H1 (cell line): Measurements from ENCODE around the gene ARHGAP8. TPM values are rescaled to one million over a fixed set of nuclear protein-coding genes. Genes with fewer than 3 reads are reported as not detected.

Experiments
- CTCF ChIA-PET: fragments of 300-600 bp; sonication (Branson Sonifier 250); formaldehyde crosslinking; loops from one replicate; lab custom pipeline; 2021; ENCODE audit not compliant: partially characterized antibody; lab: Charles Lee
- POLR2A ChIA-PET: fragments of 300-600 bp; sonication (Branson Sonifier 250); formaldehyde crosslinking; loops from one replicate; lab custom pipeline; 2021; ENCODE audit warnings: inconsistent platforms; ENCODE audit not compliant: partially characterized antibody; lab: Charles Lee
- DNase-seq, 2 experiments: peaks; one replicate each; pipeline versions ENCODE4 v3.0.0 to v3.0.0-alpha.2; 2010 to 2022; ENCODE audit warnings: low spot score in 2 of 2, low read depth in 1 of 2, mixed read lengths in 1 of 2
- FAIRE-seq: peaks from 2 replicates; lab custom pipeline; 2011; peaks lifted over from hg19 to GRCh38; lab: Jason Lieb, UNC
- H2AFZ ChIP-seq: 2 replicates; pipeline ENCODE4 v1.8.1; 2012; ENCODE audit warnings: low read length, inconsistent platforms
- H2AK5ac ChIP-seq: 2 replicates; pipeline ENCODE4 v1.6.1; 2013; ENCODE audit warnings: low read depth, low read length
- H2BK120ac ChIP-seq: replicated peaks from 2 replicates; pipeline ENCODE3; 2013; ENCODE audit warnings: low read depth, low read length, inconsistent platforms
- H2BK12ac ChIP-seq: 2 replicates; pipeline ENCODE4 v1.6.1; 2013; ENCODE audit warnings: low read depth, low read length
- H2BK15ac ChIP-seq: 2 replicates; pipeline ENCODE4 v1.6.1; 2013; ENCODE audit warnings: low read length
- H2BK20ac ChIP-seq: 2 replicates; pipeline ENCODE4 v1.6.1; 2013; ENCODE audit warnings: low read length
- H2BK5ac ChIP-seq: 2 replicates; pipeline ENCODE4 v1.6.1; 2013; ENCODE audit warnings: low read depth, low read length
- H3K14ac ChIP-seq: 2 replicates; pipeline ENCODE4 v1.6.1; 2013; ENCODE audit warnings: inconsistent platforms; ENCODE audit not compliant: insufficient read length
- H3K18ac ChIP-seq: 2 replicates; pipeline ENCODE4 v1.6.1; 2013; ENCODE audit warnings: low read length; ENCODE audit errors: extremely low read depth
- H3K23ac ChIP-seq: 2 replicates; pipeline ENCODE4 v1.6.1; 2013; ENCODE audit warnings: inconsistent platforms; ENCODE audit not compliant: insufficient read length
- H3K23me2 ChIP-seq: 2 replicates; pipeline ENCODE4 v1.6.1; 2013; ENCODE audit warnings: low read depth, low read length
- H3K27ac ChIP-seq: 2 replicates; pipeline ENCODE4 v1.6.1; 2011; ENCODE audit warnings: low read depth, low read length, inconsistent platforms
- H3K27me3 ChIP-seq, 4 experiments: replicated peaks in 1 of 4; 1 replicate in 1 of 4; 2 replicates in 3 of 4; pipeline versions ENCODE4 v1.6.1 to v1.8.1; 2011 to 2013; ENCODE audit warnings: low read length in 3 of 4, mild to moderate bottlenecking in 3 of 4, inconsistent platforms in 2 of 4, mixed read lengths in 2 of 4, moderate library complexity in 1 of 4; ENCODE audit not compliant: control insufficient read depth in 3 of 4, insufficient read depth in 3 of 4; ENCODE audit errors: extremely low read depth in 1 of 4
- H3K36me3 ChIP-seq, 4 experiments: 2 replicates each; pipeline versions ENCODE4 v1.6.1 to v1.8.1; 2011 to 2013; ENCODE audit warnings: mild to moderate bottlenecking in 4 of 4, low read length in 3 of 4, moderate library complexity in 2 of 4, control low read depth in 1 of 4, inconsistent platforms in 1 of 4; ENCODE audit not compliant: insufficient read depth in 4 of 4, control insufficient read depth in 2 of 4
- H3K4ac ChIP-seq: replicated peaks from 2 replicates; pipeline ENCODE3; 2013; ENCODE audit warnings: low read length, low read depth, mixed read lengths, inconsistent platforms; ENCODE audit not compliant: insufficient read length
- H3K4me1 ChIP-seq, 4 experiments: replicated peaks in 1 of 4; 1 replicate in 1 of 4; 2 replicates in 3 of 4; pipeline versions ENCODE4 v1.6.1 to v1.8.1; 2011 to 2013; ENCODE audit warnings: low read length in 3 of 4, inconsistent platforms in 2 of 4, mixed read lengths in 1 of 4; ENCODE audit not compliant: insufficient read depth in 4 of 4, control insufficient read depth in 3 of 4
- H3K4me2 ChIP-seq, 2 experiments: 2 replicates each; pipeline versions ENCODE4 v1.6.1 to v1.8.1; 2011 to 2013; ENCODE audit warnings: low read depth in 2 of 2, low read length in 2 of 2, control low read depth in 1 of 2, inconsistent platforms in 1 of 2, mild to moderate bottlenecking in 1 of 2; ENCODE audit not compliant: insufficient read depth in 1 of 2
- H3K4me3 ChIP-seq, 4 experiments: fragments of 200-600, 300-600 bp in 1 of 4; sonication (generic), shearing (Covaris generic), sonication (Bioruptor Twin) in 1 of 4; 2 replicates each; pipeline versions ENCODE4 v1.5.1 to v1.8.1; 2011 to 2016; ENCODE audit warnings: low read length in 4 of 4, low read depth in 3 of 4, control low read depth in 2 of 4, inconsistent platforms in 2 of 4, mild to moderate bottlenecking in 2 of 4, mixed read lengths in 1 of 4, moderate library complexity in 1 of 4; ENCODE audit not compliant: insufficient read depth in 2 of 4; ENCODE audit errors: extremely low read depth in 1 of 4
- H3K56ac ChIP-seq: replicated peaks from 2 replicates; pipeline ENCODE3; 2013; ENCODE audit warnings: low read depth, mild to moderate bottlenecking, mixed read lengths, low read length, inconsistent platforms; ENCODE audit not compliant: insufficient read length
- H3K79me1 ChIP-seq: 2 replicates; pipeline ENCODE4 v1.6.1; 2013; ENCODE audit warnings: low read depth, low read length, control low read depth
- H3K79me2 ChIP-seq, 2 experiments: 2 replicates each; pipeline versions ENCODE4 v1.6.1 to v1.8.1; 2012 to 2013; ENCODE audit warnings: low read length in 2 of 2, mild to moderate bottlenecking in 2 of 2, inconsistent platforms in 1 of 2; ENCODE audit not compliant: insufficient read depth in 2 of 2, control insufficient read depth in 1 of 2
- H3K9ac ChIP-seq, 4 experiments: replicated peaks in 1 of 4; 1 replicate in 1 of 4; 2 replicates in 3 of 4; pipeline versions ENCODE4 v1.6.1 to v1.8.1; 2011 to 2013; ENCODE audit warnings: low read depth in 3 of 4, low read length in 3 of 4, control low read depth in 2 of 4, mild to moderate bottlenecking in 2 of 4, moderate library complexity in 2 of 4, inconsistent platforms in 1 of 4; ENCODE audit errors: extremely low read depth in 1 of 4
- H3K9me3 ChIP-seq, 2 experiments: 2 replicates each; pipeline versions ENCODE4 v1.6.1 to v1.8.1; 2012 to 2013; ENCODE audit warnings: mild to moderate bottlenecking in 2 of 2, moderate library complexity in 2 of 2, control low read depth in 1 of 2, inconsistent platforms in 1 of 2, low read depth in 1 of 2, low read length in 1 of 2, mixed read lengths in 1 of 2; ENCODE audit not compliant: insufficient read depth in 2 of 2
- H4K20me1 ChIP-seq, 2 experiments: replicated peaks in 1 of 2; 2 replicates each; pipeline versions ENCODE3 to v1.8.1; 2011 to 2013; ENCODE audit warnings: inconsistent platforms in 2 of 2, low read length in 2 of 2, mild to moderate bottlenecking in 1 of 2; ENCODE audit not compliant: insufficient read depth in 2 of 2, control insufficient read depth in 1 of 2
- H4K5ac ChIP-seq: 2 replicates; pipeline ENCODE4 v1.6.1; 2013; ENCODE audit warnings: low read length, low read depth, mixed read lengths, inconsistent platforms; ENCODE audit not compliant: insufficient read length
- H4K8ac ChIP-seq: 2 replicates; pipeline ENCODE4 v1.8.0; 2013; ENCODE audit warnings: mild to moderate bottlenecking, moderate library complexity, low read length, inconsistent platforms; ENCODE audit not compliant: insufficient read depth; ENCODE audit errors: extremely low read depth
- H4K91ac ChIP-seq: replicated peaks from 2 replicates; pipeline ENCODE3; 2013; ENCODE audit warnings: low read length, mixed read lengths, inconsistent platforms; ENCODE audit not compliant: insufficient read length
- CTBP2 ChIP-seq: IDR thresholded peaks from 2 replicates; pipeline ENCODE4 v1.7.0; 2011; ENCODE audit warnings: borderline replicate concordance, mild to moderate bottlenecking, moderate library complexity, mixed read lengths, low read length; ENCODE audit not compliant: insufficient read depth, insufficient read length
- GABPA ChIP-seq: IDR thresholded peaks from 2 replicates; pipeline ENCODE4 v1.6.1; 2011; ENCODE audit warnings: mild to moderate bottlenecking, low read length, moderate library complexity, borderline replicate concordance; ENCODE audit not compliant: insufficient read depth
- JUND ChIP-seq: IDR thresholded peaks from 2 replicates; pipeline ENCODE4 v1.6.1; 2011; ENCODE audit warnings: mild to moderate bottlenecking, improper control_type of control experiment, low read length
- KDM1A ChIP-seq: fragments of 200-600, 300-600 bp; sonication (generic); IDR thresholded peaks from 2 replicates; pipeline ENCODE4 v1.7.1; 2016; ENCODE audit warnings: mild to moderate bottlenecking, low read length, borderline replicate concordance
- KDM4A ChIP-seq: IDR thresholded peaks from one replicate; pipeline ENCODE4 v1.7.1; 2012; ENCODE audit warnings: low read depth, mild to moderate bottlenecking, moderate library complexity, low read length, inconsistent platforms; ENCODE audit not compliant: severe bottlenecking
- KDM5A ChIP-seq: fragments of 200-600 bp; IDR thresholded peaks from 2 replicates; pipeline ENCODE4 v1.7.1; 2012; ENCODE audit warnings: mild to moderate bottlenecking, low read length, inconsistent platforms, mixed read lengths
- RFX5 ChIP-seq: IDR thresholded peaks from 2 replicates; pipeline ENCODE4 v1.6.1; 2011; ENCODE audit warnings: low read depth, low read length, improper control_type of control experiment, borderline replicate concordance
- SIRT6 ChIP-seq: IDR thresholded peaks from one replicate; pipeline ENCODE4 v1.7.1; 2012; ENCODE audit warnings: low read length, inconsistent platforms
- SP1 ChIP-seq: IDR thresholded peaks from 2 replicates; pipeline ENCODE4 v1.6.1; 2011; ENCODE audit warnings: low read depth, low read length
- TBP ChIP-seq: IDR thresholded peaks from 2 replicates; pipeline ENCODE4 v1.6.1; 2011; ENCODE audit warnings: low read depth, low read length, improper control_type of control experiment
- WGBS, 2 experiments: shearing (Covaris generic) in 1 of 2; methylation state at CpG; one replicate each; pipeline versions ENCODE4 v1.1.6 to v1.1.7; 2013 to 2015; ENCODE audit warnings: low lambda C conversion rate in 2 of 2, mixed read lengths in 2 of 2, inconsistent platforms in 1 of 2, low coverage in 1 of 2, missing lambda C conversion rate in 1 of 2; ENCODE audit not compliant: insufficient replicate concordance in 2 of 2, insufficient coverage in 1 of 2, insufficient read length in 1 of 2; ENCODE audit errors: extremely low coverage in 1 of 2, missing lambda C conversion rate in 1 of 2; 5-methylcytosine and 5-hydroxymethylcytosine counted together
- polyA plus RNA-seq, 7 experiments: library from polyadenylated mRNA; depleted of rRNA in 3 of 7; stranded (reverse) in 5 of 7; unstranded in 2 of 7; fragments of >200 nt in 5 of 7; fragments of 200-250 nt in 2 of 7; gene quantifications; 1 replicate in 5 of 7; 2 replicates in 1 of 7; 4 replicates in 1 of 7; pipeline versions ENCODE4 v1.2.1 to v1.2.3, GENCODE V29; 2011 to 2013; ENCODE audit warnings: missing spikeins in 2 of 7, mixed read lengths in 2 of 7
- total RNA-seq: library from RNA; stranded (reverse); fragmentation: NEBNext Ultra II Directional; extraction: Animal tissue kit (Norgen Biotek cat#: 25700); gene quantifications from 2 replicates; pipeline ENCODE4 v1.2.1, GENCODE V29; 2021
- TF ChIP-seq, protein P1 (sequence below): IDR thresholded peaks from 2 replicates; pipeline ENCODE4 v1.6.1; 2012; ENCODE audit warnings: inconsistent platforms
- TF ChIP-seq, protein P2 (sequence below): IDR thresholded peaks from 2 replicates; pipeline ENCODE4 v1.6.1; 2011; ENCODE audit warnings: low read length, improper control_type of control experiment

ARHGAP8 gene
- total and polyA plus RNA-seq, 2 of the 8 experiments (the other 6 are each of a cell fraction or from before 2014, with no cell fraction given), result 35.6 to 47.7 TPM

DNA sequence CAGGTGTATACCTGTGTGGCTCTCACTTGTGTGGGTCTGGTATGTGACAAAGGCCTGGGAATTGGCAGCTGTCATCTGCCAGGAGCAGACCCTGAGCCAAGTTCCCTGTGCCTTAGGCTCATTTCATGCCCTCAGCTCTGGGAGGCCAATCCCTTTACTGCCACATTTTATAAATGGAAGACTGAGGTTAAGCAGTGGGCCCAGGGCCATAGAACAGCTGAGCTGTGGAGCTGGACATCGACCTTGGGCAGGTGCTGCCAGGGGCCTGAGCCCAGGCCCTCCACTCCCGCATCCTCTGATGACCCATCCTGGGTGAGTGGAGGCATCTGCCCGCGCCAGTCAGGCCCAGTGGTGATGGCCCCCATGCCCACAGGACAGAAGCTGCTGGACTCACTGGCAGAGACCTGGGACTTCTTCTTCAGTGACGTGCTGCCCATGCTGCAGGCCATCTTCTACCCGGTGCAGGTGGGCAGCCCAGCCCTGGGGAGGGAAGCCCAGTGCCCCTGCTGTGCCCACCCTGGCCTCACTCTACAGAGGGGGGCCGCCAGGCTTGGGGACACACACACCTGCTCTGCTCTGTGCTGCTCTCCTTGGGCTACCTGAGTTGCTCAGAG is 20.9 kb upstream of the ARHGAP8 start:
- H2BK5ac ChIP-seq, result no peak overlapping the region
- no peak for FAIRE-seq
- no peak overlapping the region for H2BK12ac ChIP-seq
- no peak for DNase-seq
- H4K8ac ChIP-seq, result no peak overlapping the region
- H4K5ac ChIP-seq, result no peak overlapping the region
- no peaks in the 10 kb centered on the region for H3K27me3 ChIP-seq
- H4K20me1 ChIP-seq, result peaks cover 0 to 15% of the 10 kb centered on the region in 2 experiments
- H3K4me2 ChIP-seq, result no peak overlapping the region
- H3K18ac ChIP-seq, result no peak overlapping the region; the same call in 1 of the 2 replicates
- no peak overlapping the region for H4K91ac ChIP-seq
- H3K79me2 ChIP-seq, result no peaks in the 10 kb centered on the region
- no peaks in the 10 kb centered on the region for H3K23me2 ChIP-seq
- no peaks in the 10 kb centered on the region for H3K79me1 ChIP-seq
- POLR2A ChIA-PET, result interaction anchor here (1.0 kb wide), 1 partner anchor 12 kb away, joined by 3 read pairs; no protein-coding TSS in a partner anchor
- no peak overlapping the region for H2AFZ ChIP-seq
- H2BK120ac ChIP-seq, result no peak overlapping the region
- no peak overlapping the region for H3K14ac ChIP-seq
- H2BK20ac ChIP-seq, result no peak overlapping the region
- H2BK15ac ChIP-seq, result no peak overlapping the region
- WGBS, 2 experiments, result 86% methylated on average over 6 of the region's 7 CpGs; no CpG with 5 or more reads in 1 of the 2 experiments
- no peak overlapping the region for H3K23ac ChIP-seq
- no peak overlapping the region for H3K4ac ChIP-seq
- H3K9me3 ChIP-seq, result no peaks in the 10 kb centered on the region
- H3K36me3 ChIP-seq, result no peaks in the 10 kb centered on the region; a peak in 1 of 8 replicates
- H2AK5ac ChIP-seq, result no peak overlapping the region
- H3K27ac ChIP-seq, result no peak overlapping the region
- CTCF ChIA-PET, result interaction anchor here (0.7 to 9.3 kb wide), 6 partner anchors 9 to 46 kb away, joined by 3 to 102 read pairs (median 18); no protein-coding TSS in a partner anchor
- no peak overlapping the region for H3K4me3 ChIP-seq
- no peak overlapping the region for H3K9ac ChIP-seq
- H3K56ac ChIP-seq, result no peak overlapping the region
- peaks cover 0 to 5% (median 0%) of the 10 kb centered on the region in 4 experiments; a peak in 3 of 7 replicates for H3K4me1 ChIP-seq
- TF ChIP-seq, protein P1, sequence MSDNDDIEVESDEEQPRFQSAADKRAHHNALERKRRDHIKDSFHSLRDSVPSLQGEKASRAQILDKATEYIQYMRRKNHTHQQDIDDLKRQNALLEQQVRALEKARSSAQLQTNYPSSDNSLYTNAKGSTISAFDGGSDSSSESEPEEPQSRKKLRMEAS, result no peak
- TF ChIP-seq KDM4A (no peak), TBP (no peak), SIRT6 (no peak), KDM1A (no peak), GABPA (no peak), CTBP2 (no peak), KDM5A (no peak), RFX5 (no peak), SP1 (no peak), JUND (no peak)
- TF ChIP-seq, protein P2, sequence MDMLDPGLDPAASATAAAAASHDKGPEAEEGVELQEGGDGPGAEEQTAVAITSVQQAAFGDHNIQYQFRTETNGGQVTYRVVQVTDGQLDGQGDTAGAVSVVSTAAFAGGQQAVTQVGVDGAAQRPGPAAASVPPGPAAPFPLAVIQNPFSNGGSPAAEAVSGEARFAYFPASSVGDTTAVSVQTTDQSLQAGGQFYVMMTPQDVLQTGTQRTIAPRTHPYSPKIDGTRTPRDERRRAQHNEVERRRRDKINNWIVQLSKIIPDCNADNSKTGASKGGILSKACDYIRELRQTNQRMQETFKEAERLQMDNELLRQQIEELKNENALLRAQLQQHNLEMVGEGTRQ, result no peak
